ENCODE results near the gene CNTN4. TPM values are rescaled to one million over a fixed set of nuclear protein-coding genes. Genes with fewer than 3 reads are reported as not detected.

The CNTN4 gene
- total and polyA plus RNA-seq, 2 experiments from 2014 or later: 0.91 to 4.0 TPM

DNA sequence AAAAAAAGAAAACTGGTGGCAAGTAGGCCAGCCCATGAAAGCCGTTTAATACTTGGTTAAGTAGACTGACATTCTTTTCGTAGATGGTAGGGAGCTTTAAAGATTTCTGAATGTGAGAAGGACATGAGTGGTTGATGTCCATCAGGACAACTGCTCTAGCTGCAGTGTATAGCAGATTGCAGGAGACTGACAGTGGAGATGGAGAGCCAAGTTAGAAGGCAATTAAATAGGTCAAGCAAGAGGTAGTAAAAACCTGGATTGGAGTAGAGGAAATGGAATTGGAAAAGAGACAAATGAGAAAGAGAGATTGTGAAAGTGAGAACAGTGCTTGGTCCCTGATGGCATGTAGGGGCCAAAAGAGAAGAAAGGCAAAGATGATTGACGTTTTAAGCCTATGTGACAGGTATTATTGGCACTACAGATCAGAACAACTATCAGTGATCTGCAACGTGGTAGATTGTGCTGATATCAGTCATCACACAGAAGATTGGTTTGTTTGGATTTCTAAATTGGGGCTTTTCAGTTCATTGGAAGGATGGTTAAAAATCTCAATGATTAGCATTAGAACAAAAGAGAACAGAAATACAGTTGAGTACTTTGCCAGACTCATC, 74.0 kb downstream of the CNTN4 start:
- Mint-ChIP-seq H3K27me3 (ENCODE audit: insufficient read depth, low read depth, poor library complexity) (peaks cover 2% of the 10 kb centered on the region), H3K36me3 (ENCODE audit: low read depth) (peaks cover 16% of the 10 kb centered on the region; the same call in 2 of the 3 replicates), H3K27ac (no peak overlapping the region), H3K4me3 (no peak overlapping the region), H3K4me1 (no peaks in the 10 kb centered on the region), H3K9me3 (peaks cover 88% of the 10 kb centered on the region)
- ATAC-seq: no peak
- DNase-seq (ENCODE audit: low spot score): no peak
- H2AFZ ChIP-seq: no peak overlapping the region
- H3K27me3 ChIP-seq (ENCODE audit: insufficient read depth): no peaks in the 10 kb centered on the region
- H3F3A ChIP-seq (replicated peaks; ENCODE audit: low read depth): no peaks in the 10 kb centered on the region
- no peaks in the 10 kb centered on the region for H3K36me3 ChIP-seq (ENCODE audit: insufficient read depth)
- H3K27ac ChIP-seq (ENCODE audit: low read depth): no peak overlapping the region
- H3K4me1 ChIP-seq (ENCODE audit: insufficient read depth): peaks cover 12% of the 10 kb centered on the region
- 0 out of 2 replicates have a peak, but pooled peaks cover 2% of the 10 kb centered on the region for H3K9me2 ChIP-seq (ENCODE audit: insufficient read depth)
- TF ChIP-seq CREB1 (CRISPR knock-in tag; IDR thresholded peaks at IDR 0.05; ENCODE audit: low read depth) (no peak), NANOG (IDR thresholded peaks at IDR 0.05; ENCODE audit: borderline replicate concordance) (no peak), EZH2phosphoT487 (IDR thresholded peaks at IDR 0.05; ENCODE audit: unreplicated experiment) (no peak), EZH2 (IDR thresholded peaks at IDR 0.05; ENCODE audit: low read depth, unreplicated experiment) (no peak), ZNF331 (CRISPR knock-in tag; IDR thresholded peaks at IDR 0.05; ENCODE audit: low read depth) (no peak), CTCF (conservative IDR thresholded peaks at IDR 0.05; ENCODE audit: low read depth in 2 of 2) (no peak), ETS1 (IDR thresholded peaks at IDR 0.05) (no peak), STAT1 (IDR thresholded peaks at IDR 0.05; ENCODE audit: unreplicated experiment) (no peak)
- no peak overlapping the region for H3K4me3 ChIP-seq
- H3K79me2 ChIP-seq (replicated peaks; ENCODE audit: insufficient read depth): no peaks in the 10 kb centered on the region
- no peaks in the 10 kb centered on the region for H4K20me1 ChIP-seq (replicated peaks; ENCODE audit: insufficient read depth)
- no peak overlapping the region for H3K4me2 ChIP-seq

DNA sequence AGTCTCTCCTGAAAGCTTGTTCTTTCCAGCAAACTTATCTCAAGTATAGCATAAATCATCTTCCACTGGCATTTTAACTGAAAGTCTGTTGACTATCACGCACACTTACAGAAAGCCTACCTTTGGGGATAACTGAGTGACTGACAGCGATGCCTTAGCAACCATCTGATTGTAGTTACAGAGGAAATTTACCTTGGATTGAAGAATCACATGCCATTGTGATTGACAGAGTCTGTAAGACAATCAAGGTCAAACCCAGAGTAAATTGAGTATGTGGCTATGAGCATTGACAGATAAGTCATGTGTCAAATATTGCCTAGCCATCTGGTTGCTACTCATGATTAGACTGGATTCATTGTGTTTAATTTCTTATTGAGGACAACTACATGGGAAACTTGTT, 82.0 kb downstream of the CNTN4 start:
- Mint-ChIP-seq H3K4me1 (no peaks in the 10 kb centered on the region), H3K4me3 (no peak overlapping the region), H3K27ac (no peak overlapping the region), H3K27me3 (ENCODE audit: insufficient read depth, low read depth, poor library complexity) (no peaks in the 10 kb centered on the region), H3K9me3 (peaks cover 93% of the 10 kb centered on the region), H3K36me3 (ENCODE audit: low read depth) (peaks cover 10% of the 10 kb centered on the region; the same call in 2 of the 3 replicates)
- Histone ChIP-seq H2AFZ (no peak overlapping the region), H3K79me2 (replicated peaks; ENCODE audit: insufficient read depth) (no peaks in the 10 kb centered on the region), H3K27me3 (ENCODE audit: insufficient read depth) (no peaks in the 10 kb centered on the region), H3K27ac (ENCODE audit: low read depth) (no peak overlapping the region), H3K4me1 (ENCODE audit: insufficient read depth) (peaks cover 12% of the 10 kb centered on the region), H3F3A (replicated peaks; ENCODE audit: low read depth) (no peaks in the 10 kb centered on the region), H3K9me2 (ENCODE audit: insufficient read depth) (no peaks in the 10 kb centered on the region), H3K4me2 (no peak overlapping the region), H3K4me3 (no peak overlapping the region), H3K36me3 (ENCODE audit: insufficient read depth) (no peaks in the 10 kb centered on the region; the same call in 1 of the 2 replicates), H4K20me1 (replicated peaks; ENCODE audit: insufficient read depth) (no peaks in the 10 kb centered on the region)
- ATAC-seq (no peak), DNase-seq (ENCODE audit: low spot score) (no peak)
- TF ChIP-seq JUNB (IDR thresholded peaks at IDR 0.05; ENCODE audit: unreplicated experiment) (no peak), EZH2 (IDR thresholded peaks at IDR 0.05; ENCODE audit: low read depth, unreplicated experiment) (no peak), CTCF (conservative IDR thresholded peaks at IDR 0.05; ENCODE audit: low read depth in 2 of 2) (no peak), EZH2phosphoT487 (IDR thresholded peaks at IDR 0.05; ENCODE audit: unreplicated experiment) (no peak), CREB1 (CRISPR knock-in tag; IDR thresholded peaks at IDR 0.05; ENCODE audit: low read depth) (no peak), ZNF114 (CRISPR knock-in tag; IDR thresholded peaks at IDR 0.05) (no peak), ZNF331 (CRISPR knock-in tag; IDR thresholded peaks at IDR 0.05; ENCODE audit: low read depth) (no peak), NANOG (IDR thresholded peaks at IDR 0.05; ENCODE audit: borderline replicate concordance) (no peak), POLR2AphosphoS5 (IDR thresholded peaks at IDR 0.05; ENCODE audit: low read depth) (no peak), ETS1 (IDR thresholded peaks at IDR 0.05) (no peak), STAT1 (IDR thresholded peaks at IDR 0.05; ENCODE audit: unreplicated experiment) (no peak)
- TF ChIP-seq, protein P1, sequence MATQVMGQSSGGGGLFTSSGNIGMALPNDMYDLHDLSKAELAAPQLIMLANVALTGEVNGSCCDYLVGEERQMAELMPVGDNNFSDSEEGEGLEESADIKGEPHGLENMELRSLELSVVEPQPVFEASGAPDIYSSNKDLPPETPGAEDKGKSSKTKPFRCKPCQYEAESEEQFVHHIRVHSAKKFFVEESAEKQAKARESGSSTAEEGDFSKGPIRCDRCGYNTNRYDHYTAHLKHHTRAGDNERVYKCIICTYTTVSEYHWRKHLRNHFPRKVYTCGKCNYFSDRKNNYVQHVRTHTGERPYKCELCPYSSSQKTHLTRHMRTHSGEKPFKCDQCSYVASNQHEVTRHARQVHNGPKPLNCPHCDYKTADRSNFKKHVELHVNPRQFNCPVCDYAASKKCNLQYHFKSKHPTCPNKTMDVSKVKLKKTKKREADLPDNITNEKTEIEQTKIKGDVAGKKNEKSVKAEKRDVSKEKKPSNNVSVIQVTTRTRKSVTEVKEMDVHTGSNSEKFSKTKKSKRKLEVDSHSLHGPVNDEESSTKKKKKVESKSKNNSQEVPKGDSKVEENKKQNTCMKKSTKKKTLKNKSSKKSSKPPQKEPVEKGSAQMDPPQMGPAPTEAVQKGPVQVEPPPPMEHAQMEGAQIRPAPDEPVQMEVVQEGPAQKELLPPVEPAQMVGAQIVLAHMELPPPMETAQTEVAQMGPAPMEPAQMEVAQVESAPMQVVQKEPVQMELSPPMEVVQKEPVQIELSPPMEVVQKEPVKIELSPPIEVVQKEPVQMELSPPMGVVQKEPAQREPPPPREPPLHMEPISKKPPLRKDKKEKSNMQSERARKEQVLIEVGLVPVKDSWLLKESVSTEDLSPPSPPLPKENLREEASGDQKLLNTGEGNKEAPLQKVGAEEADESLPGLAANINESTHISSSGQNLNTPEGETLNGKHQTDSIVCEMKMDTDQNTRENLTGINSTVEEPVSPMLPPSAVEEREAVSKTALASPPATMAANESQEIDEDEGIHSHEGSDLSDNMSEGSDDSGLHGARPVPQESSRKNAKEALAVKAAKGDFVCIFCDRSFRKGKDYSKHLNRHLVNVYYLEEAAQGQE (IDR thresholded peaks at IDR 0.05; ENCODE audit: unreplicated experiment): no peak

Data from GM23338 (cell line).